Activated T-helper 1 cell treated with anti-CD3 and anti-CD28 coated beads, Interleukin-2, amount 50 U/mL, for 16 hours (primary cell): Measurements from ENCODE around the gene LRTM2.

Experiments used
- DNase-seq, 2 donors: peaks; one replicate each; pipeline ENCODE4 v3.0.0-alpha.2; 2020; ENCODE audit warnings: low read depth in 1 of 2, low spot score in 1 of 2

The LRTM2 gene

DNA sequence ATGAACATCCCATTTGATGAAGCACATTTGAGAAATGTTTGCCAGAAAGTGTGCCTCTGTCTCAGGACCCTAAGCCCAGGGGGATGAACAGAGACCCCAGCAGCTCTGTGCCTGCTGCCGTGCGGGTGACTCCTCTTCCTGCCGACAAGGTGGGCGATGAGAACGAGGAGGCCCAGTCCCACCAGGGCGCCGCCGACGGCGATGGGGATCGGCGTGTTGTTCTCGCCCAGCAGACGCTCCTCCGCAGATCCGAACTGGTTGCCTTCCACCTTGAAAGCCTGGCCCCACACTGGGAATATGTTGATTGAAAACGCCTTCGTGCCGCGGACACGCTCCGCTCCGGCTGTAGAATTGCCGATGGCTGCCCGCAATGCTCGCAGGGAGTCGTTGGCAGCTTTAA lies 44.1 kb downstream of the LRTM2 start:
- no peak for DNase-seq

DNA sequence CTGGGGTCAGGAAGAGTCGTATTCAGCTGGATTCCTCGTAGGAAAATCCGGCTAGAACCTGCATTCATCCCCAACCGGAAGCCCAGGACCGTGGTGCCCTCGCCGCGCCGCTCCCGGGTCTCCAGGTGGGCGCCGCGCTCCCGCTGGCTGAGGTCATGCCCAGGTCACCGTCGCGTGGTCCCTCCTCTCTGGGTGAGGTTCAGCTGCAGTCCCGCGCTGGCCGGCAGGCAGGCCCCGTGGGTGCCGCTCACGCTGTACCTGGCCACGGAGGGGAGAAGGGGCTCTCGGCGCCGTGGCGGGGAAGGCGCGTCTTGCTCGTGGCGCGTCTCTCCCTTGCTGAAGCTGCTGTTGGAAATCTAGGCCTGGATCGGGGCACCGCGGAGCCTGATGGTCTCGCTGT lies 44.5 kb downstream of the LRTM2 start:
- no peak for DNase-seq

- no peak for DNase-seq
Observed at GRCh38 chr12:1865284-1865866, 45.0 kb downstream of the LRTM2 start.

DNA sequence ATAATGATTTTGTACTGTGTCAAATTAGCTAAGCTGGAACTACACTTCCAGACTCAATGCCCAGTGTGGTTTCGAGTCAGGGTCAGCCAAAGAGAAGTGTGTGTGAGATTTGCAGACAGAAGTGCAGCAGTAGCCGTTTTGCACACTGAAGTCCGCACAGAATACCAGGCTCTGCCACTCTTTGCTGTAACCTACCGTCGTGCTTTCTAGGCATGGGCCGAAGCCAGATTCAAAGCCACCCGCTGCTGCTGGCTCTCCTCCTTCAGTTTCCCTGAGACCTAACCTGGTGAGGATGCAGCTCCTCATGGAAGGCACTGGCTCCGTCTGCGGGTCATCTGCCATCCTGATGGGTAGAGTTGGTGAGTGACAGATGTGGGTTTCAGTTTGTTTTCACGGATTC lies 48.8 kb downstream of the LRTM2 start:
- DNase-seq, result no peak

- no peak for DNase-seq
Observed at GRCh38 chr12:1870086-1870485, 49.7 kb downstream of the LRTM2 start.

GRCh38 chr12:1870998-1871917 lies 50.9 kb downstream of the LRTM2 start:
- DNase-seq, result no peak

DNA sequence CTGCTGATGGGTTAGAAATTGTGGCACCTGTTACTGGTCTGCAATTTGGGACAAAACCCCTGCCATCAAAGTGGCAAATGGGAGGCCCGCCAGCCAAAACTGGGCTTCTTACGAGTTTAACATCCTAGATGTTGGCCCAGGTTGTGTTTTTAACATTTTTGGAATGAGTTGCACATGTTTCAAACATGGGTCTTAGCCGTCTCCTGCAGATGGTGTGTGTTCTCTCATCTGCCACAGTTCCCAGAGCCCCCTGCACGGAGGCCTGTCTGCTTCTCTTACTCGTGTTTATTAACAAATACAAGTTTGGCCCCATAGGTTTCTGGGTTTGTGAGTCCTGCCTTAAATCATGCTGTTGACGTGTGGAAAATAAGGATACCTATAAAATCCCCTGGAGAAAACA lies 51.6 kb downstream of the LRTM2 start:
- no peak for DNase-seq

GRCh38 chr12:1872448-1872847 lies 52.1 kb downstream of the LRTM2 start:
- DNase-seq, result no peak

GRCh38 chr12:1873531-1874510 lies 53.5 kb downstream of the LRTM2 start:
- no peak for DNase-seq

DNA sequence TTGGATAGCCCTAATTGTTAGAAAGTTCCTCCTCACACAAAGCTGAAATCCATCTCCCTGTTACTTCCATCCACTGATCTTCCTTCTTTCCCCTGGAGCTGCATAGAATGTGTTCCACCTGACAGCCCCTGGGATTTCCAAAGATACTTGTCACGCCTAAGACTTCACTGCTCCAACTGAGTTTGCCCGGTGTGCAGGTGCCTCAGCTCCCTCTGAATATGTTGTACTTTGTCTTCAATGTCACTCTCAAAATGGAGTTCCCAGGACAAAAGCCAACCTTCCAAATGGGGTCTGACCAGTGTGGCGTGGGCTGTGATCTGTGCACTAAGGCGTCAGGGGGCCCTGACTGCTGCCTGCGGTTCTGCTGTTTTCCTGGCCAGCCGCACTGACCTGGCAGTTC lies 55.2 kb downstream of the LRTM2 start:
- no peak for DNase-seq

DNA sequence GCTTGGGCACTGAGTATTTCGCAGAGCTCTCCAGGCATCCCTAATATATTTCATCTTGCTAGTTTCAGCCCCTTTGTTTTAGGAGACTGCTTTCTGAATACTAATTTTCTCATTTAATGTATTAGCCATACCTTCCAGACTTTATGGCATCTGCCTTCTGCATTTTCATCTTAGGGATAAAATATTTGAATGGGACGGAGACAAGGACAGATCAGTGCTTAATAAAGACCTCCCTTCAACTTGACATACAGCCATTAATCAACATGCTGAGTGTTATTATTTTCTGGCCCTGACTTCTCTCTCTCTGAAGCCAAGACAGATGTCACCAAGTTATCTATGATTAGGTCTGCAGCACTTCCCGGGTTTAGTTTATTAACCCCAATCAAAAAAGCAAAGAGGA lies 55.7 kb downstream of the LRTM2 start:
- no peak for DNase-seq

GRCh38 chr12:1877169-1877878 lies 57.0 kb downstream of the LRTM2 start:
- no peak for DNase-seq

- no peak for DNase-seq
Observed at GRCh38 chr12:1878214-1878613, 57.8 kb downstream of the LRTM2 start.

GRCh38 chr12:1878695-1879094 lies 58.3 kb downstream of the LRTM2 start:
- no peak for DNase-seq

GRCh38 chr12:1879633-1880032 lies 59.3 kb downstream of the LRTM2 start:
- no peak for DNase-seq

DNA sequence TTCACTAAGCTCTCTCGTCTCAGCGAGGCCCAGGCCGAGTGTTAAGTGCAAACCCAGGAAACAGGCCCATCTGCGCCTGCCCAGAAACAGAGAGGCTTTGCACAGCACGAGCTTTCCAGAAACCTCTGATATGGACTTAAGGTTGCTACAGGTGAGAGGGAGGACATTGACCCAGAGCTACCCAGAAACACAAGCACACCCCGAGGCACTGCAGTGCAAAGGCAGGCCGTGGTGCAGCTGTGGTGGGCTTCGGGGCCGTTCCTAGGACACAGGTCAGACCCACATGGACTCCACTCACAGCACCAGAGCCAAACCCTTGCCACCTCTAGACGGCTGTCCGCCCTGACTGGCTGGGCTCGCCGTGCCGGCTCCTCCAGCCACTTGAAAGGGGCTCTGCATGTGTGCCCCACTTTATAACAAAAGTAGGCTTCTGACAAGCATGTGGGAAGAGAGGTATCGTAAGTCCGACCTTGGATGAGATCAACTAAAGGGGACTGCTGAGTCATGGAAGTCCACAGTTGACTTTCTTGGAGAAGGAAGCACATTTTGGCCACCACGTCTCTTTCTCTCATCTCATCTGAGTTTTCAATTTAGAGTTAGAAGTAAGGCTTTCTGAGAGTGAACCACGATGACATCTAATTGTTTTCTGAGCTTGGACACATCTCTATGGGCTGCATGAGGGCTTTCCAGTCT lies 59.9 kb downstream of the LRTM2 start:
- DNase-seq, result no peak

DNA sequence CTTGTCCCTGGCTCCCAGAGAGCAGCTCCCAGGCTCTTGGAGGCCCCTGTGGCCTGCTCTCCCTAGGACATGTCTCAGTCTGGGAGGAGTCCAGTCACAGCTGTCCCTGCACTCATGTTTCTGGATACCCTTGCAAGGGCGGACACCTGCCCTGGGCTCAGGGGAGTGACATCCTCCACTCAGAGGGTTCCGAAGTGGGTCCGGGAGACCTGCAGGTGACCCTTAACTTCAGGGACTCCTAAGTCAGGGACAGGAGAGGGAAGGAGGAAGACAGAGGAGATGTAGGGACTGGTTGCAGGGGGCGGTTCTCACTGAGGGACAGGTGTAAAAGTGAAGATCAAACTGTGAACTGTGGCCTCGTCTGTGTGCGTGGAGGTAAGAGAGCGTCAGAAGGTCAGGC lies 60.5 kb downstream of the LRTM2 start:
- no peak for DNase-seq

DNA sequence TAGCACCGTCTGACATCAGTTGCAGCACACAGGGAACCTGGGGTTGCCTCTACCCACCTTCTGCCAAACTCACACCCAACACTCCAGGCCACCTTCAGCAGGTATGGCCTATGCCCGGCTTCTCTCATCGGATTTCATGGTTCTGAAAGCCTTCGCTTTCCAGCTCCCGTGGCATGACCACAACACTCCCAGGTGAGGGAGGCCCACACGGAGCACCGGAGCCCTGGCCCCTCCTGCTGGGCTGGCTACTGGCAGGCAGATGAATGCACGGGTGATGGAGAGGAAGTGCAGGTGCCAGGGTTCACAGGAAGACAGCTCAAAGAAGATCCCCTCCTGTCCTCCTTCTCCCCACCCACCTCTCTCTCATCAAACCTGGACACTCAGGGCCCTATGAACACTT lies 60.9 kb downstream of the LRTM2 start:
- no peak for DNase-seq

GRCh38 chr12:1881936-1882335 lies 61.6 kb downstream of the LRTM2 start:
- DNase-seq, result no peak

DNA sequence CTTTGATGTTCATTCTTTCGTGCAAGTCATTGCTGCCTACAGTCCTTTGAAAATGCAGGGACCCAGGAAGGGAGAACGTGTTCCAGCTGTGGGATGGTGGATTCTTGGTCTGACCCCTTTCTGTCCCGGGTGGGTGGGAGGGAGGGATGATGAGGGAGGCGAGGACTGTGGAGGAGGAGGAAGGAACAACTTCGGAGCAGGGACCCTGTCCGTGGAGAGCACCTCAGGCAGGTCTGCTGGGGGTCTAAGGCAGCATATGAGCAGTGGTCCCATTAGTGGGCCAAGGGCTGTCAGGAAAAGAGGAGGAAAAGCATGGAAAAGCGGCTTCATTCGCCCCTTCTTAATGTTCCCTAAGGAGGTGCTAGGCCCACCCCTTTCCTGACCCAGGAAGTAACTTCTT lies 62.0 kb downstream of the LRTM2 start:
- DNase-seq, result no peak
